Measurements from ENCODE around the gene CUL4A.

Gene CUL4A

GRCh38 chr13:113182046-113182445, 27.4 kb upstream of the CUL4A start:
- DNase-seq, result no peak

- DNase-seq, result no peak
These were observed 25.8 kb upstream of the CUL4A start for GRCh38 chr13:113183450-113184129.

GRCh38 chr13:113184568-113185440, 24.6 kb upstream of the CUL4A start:
- DNase-seq, result no peak

GRCh38 chr13:113186061-113186900, 23.1 kb upstream of the CUL4A start:
- DNase-seq, result no peak

- no peak for DNase-seq
These were observed 22.1 kb upstream of the CUL4A start for GRCh38 chr13:113187263-113187669.

GRCh38 chr13:113187883-113188665, 21.3 kb upstream of the CUL4A start:
- DNase-seq, result no peak

- no peak for DNase-seq
These were observed 19.2 kb upstream of the CUL4A start for GRCh38 chr13:113190181-113190580.

GRCh38 chr13:113192279-113192678, 17.1 kb upstream of the CUL4A start:
- no peak for DNase-seq

GRCh38 chr13:113192902-113193301, 16.5 kb upstream of the CUL4A start:
- no peak for DNase-seq

GRCh38 chr13:113195360-113195759, 14.1 kb upstream of the CUL4A start:
- DNase-seq, result no peak

- no peak for DNase-seq
These were observed 12.3 kb upstream of the CUL4A start for GRCh38 chr13:113196970-113197737.

- no peak for DNase-seq
These were observed 7.6 kb upstream of the CUL4A start for GRCh38 chr13:113201815-113202214.

GRCh38 chr13:113202912-113203311, 6.5 kb upstream of the CUL4A start:
- DNase-seq, result no peak

- DNase-seq, result no peak
These were observed 5.7 kb upstream of the CUL4A start for GRCh38 chr13:113203507-113204377.

GRCh38 chr13:113204378-113204734, 5.1 kb upstream of the CUL4A start:
- no peak for DNase-seq

- no peak for DNase-seq
These were observed 3.9 kb upstream of the CUL4A start for GRCh38 chr13:113205428-113205931.

- DNase-seq, result no peak
These were observed 2.0 kb upstream of the CUL4A start for GRCh38 chr13:113207460-113207859.

- DNase-seq, result no peak
These were observed 1.5 kb upstream of the CUL4A start for GRCh38 chr13:113207890-113208420.

GRCh38 chr13:113208421-113209335, 735 bp upstream of the CUL4A start, which contains the start of gene PCID2:
Gene PCID2 (minus strand): TSS chr13:113208669. CDS start chr13:113208634, 35 bp downstream.
- DNase-seq, result peak; percentile 96
